PC-9 (cell line): ENCODE results near the gene CLDN14. TPM values are rescaled to one million over a fixed set of nuclear protein-coding genes. Genes with fewer than 3 reads are reported as not detected.

Experiments
- BruUV-seq: library from RNA; stranded (reverse); fragments of 400-500 nt; replicated peaks from 2 replicates; lab custom pipeline; 2021; lab: Mats Ljungman, UMichigan
- CTCF ChIA-PET: fragments of 300-600 bp; sonication (Branson Sonifier 250); formaldehyde crosslinking; loops from one replicate; lab custom pipeline; 2022; ENCODE audit warnings: antibody characterized with exemption; lab: Charles Lee
- POLR2A ChIA-PET: fragments of 300-600 bp; sonication (Branson Sonifier 250); formaldehyde crosslinking; loops from one replicate; lab custom pipeline; 2022; ENCODE audit warnings: antibody characterized with exemption; ENCODE audit not compliant: unreplicated experiment; lab: Charles Lee
- DNase-seq, 2 experiments: peaks; one replicate each; pipeline versions ENCODE4 v3.0.0 to v3.0.0-alpha.2; 2015 to 2022; ENCODE audit warnings: mixed read lengths in 1 of 2
- H2AFZ ChIP-seq: fragments of 200-600 bp; sonication (generic); 2 replicates; pipeline ENCODE4 v1.8.1; 2017; ENCODE audit warnings: antibody characterized with exemption
- H3F3A ChIP-seq: fragments of 200-600 bp; sonication (generic); 2 replicates; pipeline ENCODE4 v1.8.1; 2017; ENCODE audit warnings: antibody characterized with exemption, mild to moderate bottlenecking, low read depth; ENCODE audit not compliant: insufficient read depth
- H3K27ac ChIP-seq: fragments of 200-600 bp; sonication (generic); 2 replicates; pipeline ENCODE4 v1.6.1; 2016; ENCODE audit warnings: mixed run types
- H3K27me3 ChIP-seq: fragments of 200-600 bp; sonication (generic); 2 replicates; pipeline ENCODE4 v1.6.1; 2016; ENCODE audit warnings: low read depth, mixed run types; ENCODE audit not compliant: insufficient read depth
- H3K36me3 ChIP-seq: fragments of 200-600 bp; sonication (generic); 2 replicates; pipeline ENCODE4 v1.6.1; 2016; ENCODE audit warnings: low read depth, mixed run types
- H3K4me1 ChIP-seq: fragments of 200-600 bp; sonication (generic); replicated peaks from 2 replicates; pipeline ENCODE4 v1.6.1; 2016; ENCODE audit warnings: mixed run types; ENCODE audit not compliant: insufficient read depth
- H3K4me2 ChIP-seq: fragments of 200-600 bp; sonication (generic); 2 replicates; pipeline ENCODE4 v1.6.1; 2017; ENCODE audit warnings: mixed run types
- H3K4me3 ChIP-seq: fragments of 200-600 bp; sonication (generic); 2 replicates; pipeline ENCODE4 v1.6.1; 2016; ENCODE audit warnings: mixed run types
- H3K79me2 ChIP-seq: fragments of 200-600 bp; sonication (generic); 2 replicates; pipeline ENCODE4 v1.6.1; 2017; ENCODE audit warnings: low read depth, mixed run types
- H3K9me2 ChIP-seq: fragments of 200-600 bp; sonication (generic); 2 replicates; pipeline ENCODE4 v1.8.1; 2017; ENCODE audit warnings: mild to moderate bottlenecking; ENCODE audit not compliant: insufficient read depth
- H3K9me3 ChIP-seq: fragments of 200-600 bp; sonication (generic); 2 replicates; pipeline ENCODE4 v1.8.1; 2016; ENCODE audit warnings: low read depth; ENCODE audit not compliant: insufficient read depth
- H4K20me1 ChIP-seq: fragments of 200-600 bp; sonication (generic); 2 replicates; pipeline ENCODE4 v1.8.1; 2017; ENCODE audit not compliant: insufficient read depth
- CTCF ChIP-seq: fragments of 200-600 bp; sonication (generic); conservative IDR thresholded peaks from 2 replicates; pipeline ENCODE4 v1.6.1; 2017; ENCODE audit warnings: mixed run types, antibody characterized with exemption, mild to moderate bottlenecking, moderate library complexity
- EZH2 ChIP-seq: fragments of 200-600 bp; sonication (generic); IDR thresholded peaks from 2 replicates; pipeline ENCODE4 v1.8.0; 2017; ENCODE audit warnings: antibody characterized with exemption, low read depth
- intact Hi-C: fragments of 100-400 bp; cut with micrococcal nuclease; formaldehyde crosslinking; loops from one replicate; pipeline ENCODE4 v1.10.0; 2022; ENCODE audit not compliant: unreplicated experiment
- total RNA-seq: library from RNA; stranded (reverse); gene quantifications from 2 replicates; pipeline ENCODE4 v1.2.3, GENCODE V29; 2021

CLDN14 gene
- total RNA-seq, 1 experiment from 2014 or later, result not detected

- no peak for TF ChIP-seq EZH2
- TF ChIP-seq CTCF, result no peak
- intact Hi-C loops, result loop anchor here (10.0 kb wide), 1 partner anchor 71 kb away; no protein-coding TSS in a partner anchor
- BruUV-seq, result no TSS peak
- H3K4me1 ChIP-seq, result peaks cover 33% of the 10 kb centered on the region
- ChIA-PET CTCF (no interaction called here), POLR2A (no interaction called here)
- H3K36me3 ChIP-seq, result no peaks in the 10 kb centered on the region
- H3F3A ChIP-seq, result peaks cover 17% of the 10 kb centered on the region
- H4K20me1 ChIP-seq, result no peaks in the 10 kb centered on the region
- H3K4me3 ChIP-seq, result no peak overlapping the region
- H3K9me3 ChIP-seq, result no peaks in the 10 kb centered on the region
- H3K4me2 ChIP-seq, result no peak overlapping the region
- H3K27ac ChIP-seq, result no peak overlapping the region
- H3K27me3 ChIP-seq, result no peaks in the 10 kb centered on the region
- DNase-seq, result no peak
- H2AFZ ChIP-seq, result no peak overlapping the region
- H3K9me2 ChIP-seq, result no peaks in the 10 kb centered on the region
- H3K79me2 ChIP-seq, result no peaks in the 10 kb centered on the region
These were observed 33.5 kb upstream of the CLDN14 start for GRCh38 chr21:36513430-36513829.

GRCh38 chr21:36512971-36513370, 33.0 kb upstream of the CLDN14 start:
- H3K9me2 ChIP-seq, result no peaks in the 10 kb centered on the region
- intact Hi-C loops, result loop anchor here (10.0 kb wide), 1 partner anchor 72 kb away; no protein-coding TSS in a partner anchor
- ChIA-PET CTCF (no interaction called here), POLR2A (no interaction called here)
- H3K4me3 ChIP-seq, result no peak overlapping the region
- H3F3A ChIP-seq, result peaks cover 17% of the 10 kb centered on the region
- H3K27me3 ChIP-seq, result no peaks in the 10 kb centered on the region
- H3K9me3 ChIP-seq, result no peaks in the 10 kb centered on the region
- no peak for DNase-seq
- H3K79me2 ChIP-seq, result no peaks in the 10 kb centered on the region
- TF ChIP-seq CTCF, result no peak
- TF ChIP-seq EZH2, result no peak
- no TSS peak for BruUV-seq
- H3K36me3 ChIP-seq, result no peaks in the 10 kb centered on the region
- no peaks in the 10 kb centered on the region for H4K20me1 ChIP-seq
- no peak overlapping the region for H3K27ac ChIP-seq
- no peak overlapping the region for H3K4me2 ChIP-seq
- H2AFZ ChIP-seq, result no peak overlapping the region
- peaks cover 37% of the 10 kb centered on the region for H3K4me1 ChIP-seq

- POLR2A ChIA-PET, result no interaction called here
- Histone ChIP-seq H3K27me3 (no peaks in the 10 kb centered on the region), H3K4me3 (no peak overlapping the region), H2AFZ (no peak overlapping the region), H3F3A (peaks cover 17% of the 10 kb centered on the region), H3K4me2 (peak overlapping the region; percentile 82; the same call in 1 of the 2 replicates), H3K9me3 (no peaks in the 10 kb centered on the region), H3K36me3 (no peaks in the 10 kb centered on the region), H3K79me2 (no peaks in the 10 kb centered on the region), H3K4me1 (peaks cover 41% of the 10 kb centered on the region), H3K27ac (peak overlapping the region; percentile 87), H4K20me1 (no peaks in the 10 kb centered on the region), H3K9me2 (no peaks in the 10 kb centered on the region)
- TF ChIP-seq CTCF (no peak), EZH2 (no peak)
- intact Hi-C loops, result loop anchor here (10.0 kb wide), 1 partner anchor 73 kb away; no protein-coding TSS in a partner anchor
- DNase-seq, result no peak
- CTCF ChIA-PET, result no interaction called here
- no TSS peak for BruUV-seq
These were observed 31.7 kb upstream of the CLDN14 start for GRCh38 chr21:36511484-36512220.
